Measurements from ENCODE around the gene MT2A.

GRCh38 chr16:56610609-56611111 is 2.3 kb downstream of the MT2A start:
- TF ChIP-seq, protein P1, sequence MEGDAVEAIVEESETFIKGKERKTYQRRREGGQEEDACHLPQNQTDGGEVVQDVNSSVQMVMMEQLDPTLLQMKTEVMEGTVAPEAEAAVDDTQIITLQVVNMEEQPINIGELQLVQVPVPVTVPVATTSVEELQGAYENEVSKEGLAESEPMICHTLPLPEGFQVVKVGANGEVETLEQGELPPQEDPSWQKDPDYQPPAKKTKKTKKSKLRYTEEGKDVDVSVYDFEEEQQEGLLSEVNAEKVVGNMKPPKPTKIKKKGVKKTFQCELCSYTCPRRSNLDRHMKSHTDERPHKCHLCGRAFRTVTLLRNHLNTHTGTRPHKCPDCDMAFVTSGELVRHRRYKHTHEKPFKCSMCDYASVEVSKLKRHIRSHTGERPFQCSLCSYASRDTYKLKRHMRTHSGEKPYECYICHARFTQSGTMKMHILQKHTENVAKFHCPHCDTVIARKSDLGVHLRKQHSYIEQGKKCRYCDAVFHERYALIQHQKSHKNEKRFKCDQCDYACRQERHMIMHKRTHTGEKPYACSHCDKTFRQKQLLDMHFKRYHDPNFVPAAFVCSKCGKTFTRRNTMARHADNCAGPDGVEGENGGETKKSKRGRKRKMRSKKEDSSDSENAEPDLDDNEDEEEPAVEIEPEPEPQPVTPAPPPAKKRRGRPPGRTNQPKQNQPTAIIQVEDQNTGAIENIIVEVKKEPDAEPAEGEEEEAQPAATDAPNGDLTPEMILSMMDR (CRISPR knock-in tag; IDR thresholded peaks at IDR 0.05): no peak
- TF ChIP-seq TCF12 (IDR thresholded peaks at IDR 0.05) (no peak), TCF12 (CRISPR knock-in tag; IDR thresholded peaks at IDR 0.05) (no peak), NCOA1 (CRISPR knock-in tag; IDR thresholded peaks at IDR 0.05) (no peak), HMGXB4 (CRISPR knock-in tag; IDR thresholded peaks at IDR 0.05; ENCODE audit: borderline replicate concordance in 1 of 2, low read depth in 1 of 2) (no peak), ZNF263 (CRISPR knock-in tag; IDR thresholded peaks at IDR 0.05) (peak; percentile 77), REST (IDR thresholded peaks at IDR 0.05; ENCODE audit: borderline replicate concordance in 1 of 2, low read depth in 1 of 2, low read length in 2 of 2) (no peak), ZNF557 (CRISPR knock-in tag; IDR thresholded peaks at IDR 0.05) (no peak), EZH2 (conservative IDR thresholded peaks at IDR 0.05; ENCODE audit: low read depth, low read length) (no peak), POLR2AphosphoS5 (IDR thresholded peaks at IDR 0.05; ENCODE audit: low read depth, low read length) (no peak), ARID3A (IDR thresholded peaks at IDR 0.05; ENCODE audit: low read depth, low read length) (no peak), ZBTB7A (CRISPR knock-in tag; IDR thresholded peaks at IDR 0.05) (no peak), ZNF121 (CRISPR knock-in tag; IDR thresholded peaks at IDR 0.05) (no peak), YY1 (IDR thresholded peaks at IDR 0.05; ENCODE audit: insufficient read depth, insufficient replicate concordance, low read depth, low read length) (no peak)
- TF ChIP-seq, protein P2, sequence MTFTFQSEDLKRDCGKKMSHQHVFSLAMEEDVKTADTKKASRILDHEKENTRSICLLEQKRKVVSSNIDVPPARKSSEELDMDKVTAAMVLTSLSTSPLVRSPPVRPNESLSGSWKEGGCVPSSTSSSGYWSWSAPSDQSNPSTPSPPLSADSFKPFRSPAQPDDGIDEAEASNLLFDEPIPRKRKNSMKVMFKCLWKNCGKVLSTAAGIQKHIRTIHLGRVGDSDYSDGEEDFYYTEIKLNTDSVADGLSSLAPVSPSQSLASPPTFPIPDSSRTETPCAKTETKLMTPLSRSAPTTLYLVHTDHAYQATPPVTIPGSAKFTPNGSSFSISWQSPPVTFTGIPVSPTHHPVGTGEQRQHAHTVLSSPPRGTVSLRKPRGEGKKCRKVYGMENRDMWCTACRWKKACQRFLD (CRISPR knock-in tag; IDR thresholded peaks at IDR 0.05; ENCODE audit: borderline replicate concordance): no peak
